HG03064 (cell line): ENCODE data around the gene TRIM71.
"Not testable (repeated sequence)": the region's sequence is repeated elsewhere in the genome, so short reads cannot be mapped to it uniquely, and the experiment has no call there.

Source experiments
- ATAC-seq: cut with Tn5 transposase; IDR thresholded peaks from one replicate; pipeline ENCODE4 v1.9.1; 2021; ENCODE audit warnings: low read depth; ENCODE audit not compliant: unreplicated experiment

The TRIM71 gene

GRCh38 chr3:32819551-32820348 is 2.0 kb downstream of the TRIM71 start:
- no peak for ATAC-seq

- no peak for ATAC-seq
Observed at GRCh38 chr3:32820430-32820829, 2.6 kb downstream of the TRIM71 start.

GRCh38 chr3:32820971-32821685 is 3.3 kb downstream of the TRIM71 start:
- ATAC-seq: no peak

- no peak for ATAC-seq
Observed at GRCh38 chr3:32821686-32822296, 4.0 kb downstream of the TRIM71 start.

- no peak for ATAC-seq
Observed at GRCh38 chr3:32822609-32823498, 5.1 kb downstream of the TRIM71 start.

- ATAC-seq: not testable (repeated sequence)
Observed at GRCh38 chr3:32823641-32824184, 5.9 kb downstream of the TRIM71 start.

- ATAC-seq: no peak
Observed at GRCh38 chr3:32825601-32826375, 8.0 kb downstream of the TRIM71 start.

GRCh38 chr3:32831062-32831461 is 13.3 kb downstream of the TRIM71 start:
- ATAC-seq: no peak

- no peak for ATAC-seq
Observed at GRCh38 chr3:32831791-32832190, 14.0 kb downstream of the TRIM71 start.

- ATAC-seq: no peak
Observed at GRCh38 chr3:32832193-32832592, 14.4 kb downstream of the TRIM71 start.

- no peak for ATAC-seq
Observed at GRCh38 chr3:32835049-32835371, 17.2 kb downstream of the TRIM71 start.

GRCh38 chr3:32835961-32836360 is 18.2 kb downstream of the TRIM71 start:
- ATAC-seq: no peak

- no peak for ATAC-seq
Observed at GRCh38 chr3:32836601-32837000, 18.8 kb downstream of the TRIM71 start.

- no peak for ATAC-seq
Observed at GRCh38 chr3:32837366-32837765, 19.6 kb downstream of the TRIM71 start.

- no peak for ATAC-seq
Observed at GRCh38 chr3:32837789-32838188, 20.0 kb downstream of the TRIM71 start.

- ATAC-seq: no peak
Observed at GRCh38 chr3:32839714-32840085, 21.9 kb downstream of the TRIM71 start.

- ATAC-seq: no peak
Observed at GRCh38 chr3:32840086-32840841, 22.5 kb downstream of the TRIM71 start.

- no peak for ATAC-seq
Observed at GRCh38 chr3:32841341-32841740, 23.5 kb downstream of the TRIM71 start.

GRCh38 chr3:32841867-32842470 is 24.2 kb downstream of the TRIM71 start:
- ATAC-seq: no peak
